D721Med (cell line): ENCODE data around the gene HPN.

Experiments
- DNase-seq: peaks from one replicate; pipeline ENCODE4 v3.0.0; 2011; ENCODE audit warnings: low spot score; ENCODE audit not compliant: insufficient read length
- FAIRE-seq: peaks from 2 replicates; lab custom pipeline; 2011; peaks lifted over from hg19 to GRCh38; lab: Jason Lieb, UNC
- CTCF ChIP-seq: IDR thresholded peaks from 2 replicates; pipeline ENCODE4 v1.5.1; 2012; ENCODE audit warnings: mild to moderate bottlenecking, control low read depth; ENCODE audit not compliant: insufficient read depth; ENCODE audit errors: missing control alignments

HPN gene

DNA sequence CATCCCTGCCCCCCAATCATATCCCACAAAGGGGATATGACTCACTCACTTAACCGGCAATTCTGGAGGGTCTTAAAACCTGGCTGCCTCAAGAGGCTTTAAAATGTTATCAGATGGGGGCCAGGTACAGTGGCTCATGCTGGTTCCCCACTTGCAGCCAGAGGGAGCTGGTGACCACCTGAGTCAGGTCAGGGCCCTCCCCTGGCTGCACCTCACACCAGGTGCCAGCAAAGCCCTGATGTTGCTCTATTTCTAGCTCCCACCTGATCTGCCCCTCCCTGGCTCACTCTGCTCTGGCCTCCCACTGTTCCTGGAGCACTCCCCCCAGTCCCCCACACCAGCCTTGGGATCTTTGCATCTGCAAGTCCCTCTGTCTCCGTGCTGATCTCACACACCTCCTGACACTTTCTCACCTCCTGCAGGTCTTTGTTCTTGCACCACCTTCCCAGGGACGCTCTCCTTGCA, 14.2 kb downstream of the HPN start:
- TF ChIP-seq CTCF, result peak; percentile 10
- no peak for FAIRE-seq
- DNase-seq, result no peak

DNA sequence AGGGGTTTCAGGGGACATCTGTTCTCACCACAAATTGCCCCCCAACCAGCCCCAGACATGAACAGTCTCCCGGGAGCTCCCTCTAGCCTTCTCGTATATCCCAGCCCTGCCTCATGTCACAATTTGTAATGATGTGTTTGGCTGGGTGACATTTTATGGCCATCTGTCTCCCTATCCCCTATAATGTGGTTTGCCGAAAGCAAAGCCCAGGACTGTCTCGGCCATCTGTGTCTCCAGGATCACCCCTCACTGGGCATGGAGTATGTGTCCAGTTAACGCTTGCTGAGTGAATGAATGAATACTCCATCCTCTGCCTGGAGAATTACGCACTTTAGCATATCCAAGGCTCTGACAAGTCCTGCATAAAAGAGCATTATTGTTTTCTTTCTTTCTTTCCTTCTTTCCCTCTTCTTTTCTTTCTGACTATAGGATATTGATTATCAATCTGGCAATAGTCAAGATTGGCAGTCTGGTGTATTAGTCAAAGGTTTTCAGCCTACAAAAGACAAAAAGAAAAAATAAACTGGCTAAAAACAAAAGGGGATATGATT, 15.1 kb downstream of the HPN start:
- FAIRE-seq (no peak), DNase-seq (no peak)
- TF ChIP-seq CTCF, result no peak

DNA sequence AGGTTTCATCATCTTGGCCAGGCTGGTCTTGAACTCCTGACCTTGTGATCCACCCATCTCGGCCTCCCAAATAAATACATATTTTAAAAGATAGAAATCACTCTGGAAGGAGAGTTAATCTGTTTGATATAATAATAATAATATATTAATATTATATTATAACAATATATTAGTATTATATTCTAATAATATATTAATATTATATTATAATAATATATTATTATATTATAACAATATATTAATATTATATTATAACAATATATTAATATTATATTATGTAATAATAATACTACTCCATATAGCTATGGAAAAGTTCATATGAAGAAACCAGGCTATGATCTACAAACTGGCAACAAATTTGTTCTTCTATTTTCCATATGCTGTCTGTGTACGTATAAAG, 16.8 kb downstream of the HPN start:
- FAIRE-seq (no peak), DNase-seq (no peak)
- no peak for TF ChIP-seq CTCF

DNA sequence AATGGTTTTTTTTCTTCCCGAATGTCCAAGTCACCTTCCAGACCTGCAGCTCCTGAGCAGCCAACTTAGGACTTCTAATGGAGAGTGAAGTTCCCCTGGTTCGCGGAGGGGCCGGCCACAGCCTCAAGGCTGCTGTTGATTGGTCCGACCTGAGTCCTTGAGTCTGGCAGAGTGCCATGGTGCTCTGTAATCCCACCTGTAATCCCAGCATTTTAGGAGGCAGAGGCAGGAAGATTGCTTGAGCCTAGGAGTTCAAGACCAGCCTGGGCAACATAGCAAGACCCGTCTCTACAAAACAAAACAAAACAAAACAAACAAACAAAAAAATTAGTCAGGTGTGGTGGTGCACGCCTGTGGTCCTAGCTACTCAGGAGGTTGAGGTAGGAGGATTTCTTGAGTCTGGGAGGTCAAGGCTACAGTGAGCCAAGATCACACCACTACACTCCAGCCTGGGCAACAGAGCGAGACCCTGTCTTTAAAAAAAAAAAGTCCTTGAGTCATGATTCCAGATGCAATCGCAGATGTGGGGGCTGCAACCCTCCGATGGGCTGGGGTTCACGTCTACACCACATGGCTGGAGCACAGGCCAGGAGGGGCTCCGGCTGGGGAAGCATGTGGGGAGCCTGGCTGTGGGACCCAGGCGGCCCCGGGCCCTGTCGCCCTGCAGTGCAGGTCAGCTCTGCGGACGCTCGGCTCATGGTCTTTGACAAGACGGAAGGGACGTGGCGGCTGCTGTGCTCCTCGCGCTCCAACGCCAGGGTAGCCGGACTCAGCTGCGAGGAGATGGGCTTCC, 17.7 kb downstream of the HPN start:
- no peak for DNase-seq
- TF ChIP-seq CTCF, result no peak
- no peak for FAIRE-seq

- no peak for FAIRE-seq
- DNase-seq, result no peak
- TF ChIP-seq CTCF, result no peak
These were observed 18.2 kb downstream of the HPN start for GRCh38 chr19:35059799-35060091.

DNA sequence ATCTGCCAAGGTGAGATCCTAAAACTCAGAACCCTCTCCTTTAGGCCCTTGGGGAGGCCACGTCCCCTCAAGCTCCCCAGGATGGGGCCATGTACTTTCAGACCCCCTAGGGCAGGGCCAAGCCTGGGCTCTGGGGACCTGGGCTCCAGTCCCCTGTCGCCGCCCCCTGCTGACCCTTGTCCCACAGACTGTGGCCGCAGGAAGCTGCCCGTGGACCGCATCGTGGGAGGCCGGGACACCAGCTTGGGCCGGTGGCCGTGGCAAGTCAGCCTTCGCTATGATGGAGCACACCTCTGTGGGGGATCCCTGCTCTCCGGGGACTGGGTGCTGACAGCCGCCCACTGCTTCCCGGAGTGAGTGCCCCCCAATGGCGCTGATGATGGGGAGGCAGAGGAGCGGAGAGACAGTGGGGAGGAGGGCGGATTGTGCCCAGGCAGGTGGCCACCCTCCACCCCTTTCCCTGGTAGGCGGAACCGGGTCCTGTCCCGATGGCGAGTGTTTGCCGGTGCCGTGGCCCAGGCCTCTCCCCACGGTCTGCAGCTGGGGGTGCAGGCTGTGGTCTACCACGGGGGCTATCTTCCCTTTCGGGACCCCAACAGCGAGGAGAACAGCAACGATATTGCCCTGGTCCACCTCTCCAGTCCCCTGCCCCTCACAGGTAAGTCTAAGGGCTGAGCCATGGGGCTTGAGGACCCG, 18.8 kb downstream of the HPN start:
- FAIRE-seq (no peak), DNase-seq (no peak)
- no peak for TF ChIP-seq CTCF
